HG03025 (cell line): ENCODE results near the gene TEX14.

Source experiments
- ATAC-seq: cut with Tn5 transposase; IDR thresholded peaks from one replicate; pipeline ENCODE4 v1.9.1; 2021; ENCODE audit warnings: mild to moderate bottlenecking, moderate library complexity; ENCODE audit not compliant: unreplicated experiment, low FRiP score

TEX14 gene

DNA sequence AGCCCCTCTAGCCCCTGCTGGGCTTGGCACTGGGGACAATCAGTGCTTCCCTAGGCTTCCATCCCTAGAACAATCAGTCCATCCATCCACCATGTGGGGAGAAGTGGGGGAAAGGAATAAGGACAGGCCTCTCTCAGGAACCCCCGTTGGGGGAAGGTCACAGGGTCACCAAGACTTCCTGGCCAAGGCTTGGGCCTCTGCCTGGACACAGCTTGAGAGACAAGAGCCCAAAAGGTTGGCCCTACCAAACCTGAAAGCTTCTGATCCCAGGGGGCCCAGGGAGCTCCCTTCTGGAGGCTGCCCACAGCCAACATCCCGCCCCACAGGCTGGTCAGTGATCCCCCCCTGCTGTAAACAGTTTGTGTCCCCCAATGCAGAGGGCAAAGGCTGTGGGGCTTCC is 161.2 kb downstream of the TEX14 start:
- ATAC-seq = no peak

DNA sequence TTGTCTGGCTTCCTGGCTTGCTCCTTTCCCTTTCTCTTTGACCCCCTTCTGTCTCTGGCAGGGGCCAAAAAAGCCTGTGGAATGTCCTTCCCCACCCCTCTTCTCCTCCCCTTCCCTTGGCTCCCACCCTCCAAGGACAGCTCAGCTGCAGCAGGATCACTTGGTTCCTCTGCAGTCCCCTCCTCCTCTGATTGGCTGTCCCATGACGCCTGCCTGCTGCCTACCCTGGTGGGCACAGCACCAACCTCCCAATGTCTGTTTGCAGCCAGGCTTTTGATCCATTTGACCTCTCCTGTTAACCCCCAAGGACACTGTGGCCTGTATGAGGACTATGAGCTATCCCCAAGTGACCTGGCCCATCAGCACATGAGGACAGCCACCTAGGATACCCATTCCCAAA is 162.6 kb downstream of the TEX14 start:
- ATAC-seq = no peak

DNA sequence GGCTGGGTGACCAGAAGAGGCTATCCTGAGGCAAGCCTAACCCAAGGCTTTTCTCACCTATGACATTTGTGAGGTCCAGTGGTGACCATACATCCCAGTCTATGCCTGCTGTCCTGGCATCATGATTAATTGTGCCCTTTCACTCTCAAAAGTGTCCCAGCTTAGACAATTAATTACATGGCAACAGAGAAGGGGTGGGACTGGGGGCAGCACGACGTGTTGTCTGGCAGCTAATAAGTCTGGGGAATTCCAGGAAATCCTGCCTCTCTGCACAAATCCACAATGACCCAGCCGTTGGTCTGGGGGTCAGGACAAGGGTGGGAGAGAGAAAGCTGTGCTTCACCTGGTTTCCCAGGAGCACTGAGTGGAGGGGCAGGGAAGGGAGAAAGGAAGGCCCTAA is 163.4 kb downstream of the TEX14 start:
- no peak for ATAC-seq

- no peak for ATAC-seq
Observed at GRCh38 chr17:58527949-58528348, 163.9 kb downstream of the TEX14 start.

GRCh38 chr17:58527306-58527705 is 164.5 kb downstream of the TEX14 start:
- no peak for ATAC-seq

GRCh38 chr17:58525239-58525638 is 166.6 kb downstream of the TEX14 start:
- ATAC-seq = no peak

GRCh38 chr17:58521680-58522079 is 170.2 kb downstream of the TEX14 start:
- no peak for ATAC-seq

GRCh38 chr17:58520843-58521430 is 170.9 kb downstream of the TEX14 start:
- ATAC-seq = no peak

DNA sequence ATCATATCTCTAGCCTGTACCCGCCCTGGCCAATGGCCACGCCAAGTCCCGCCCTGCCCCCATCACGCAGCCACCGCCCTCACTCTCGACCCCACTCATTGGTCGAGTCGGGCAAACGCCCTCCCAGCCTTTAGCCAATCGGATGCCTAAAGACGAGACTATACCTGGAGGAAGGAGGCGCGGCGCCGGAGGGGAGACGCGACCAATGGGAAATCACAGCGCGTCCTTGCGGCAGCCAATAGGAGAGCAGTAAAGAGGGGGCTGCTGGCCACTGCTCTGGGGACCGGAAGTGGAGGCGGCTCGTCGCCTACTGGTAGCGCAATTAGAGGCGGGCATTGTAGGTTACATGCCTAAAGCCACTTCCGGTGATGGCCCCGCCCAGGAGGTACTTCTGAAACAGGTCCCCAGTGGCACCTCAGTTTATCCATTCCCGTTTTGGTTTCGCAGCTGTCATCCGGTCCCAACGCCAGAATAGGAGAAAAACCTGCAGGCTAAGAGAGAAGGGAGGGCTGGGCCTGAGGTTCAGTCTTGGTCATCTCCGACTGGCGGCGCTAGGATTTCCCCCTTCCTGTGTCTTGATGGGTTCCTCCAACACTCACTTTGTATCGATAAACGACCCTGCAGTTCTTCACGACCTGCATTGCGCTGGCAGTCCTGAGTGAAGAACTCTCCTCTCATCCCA is 173.8 kb downstream of the TEX14 start:
- peak; percentile 84 for ATAC-seq

GRCh38 chr17:58517378-58517927 is 174.4 kb downstream of the TEX14 start:
- peak; percentile 20 for ATAC-seq

- no peak for ATAC-seq
Observed at GRCh38 chr17:58516644-58517377, 175.0 kb downstream of the TEX14 start.

DNA sequence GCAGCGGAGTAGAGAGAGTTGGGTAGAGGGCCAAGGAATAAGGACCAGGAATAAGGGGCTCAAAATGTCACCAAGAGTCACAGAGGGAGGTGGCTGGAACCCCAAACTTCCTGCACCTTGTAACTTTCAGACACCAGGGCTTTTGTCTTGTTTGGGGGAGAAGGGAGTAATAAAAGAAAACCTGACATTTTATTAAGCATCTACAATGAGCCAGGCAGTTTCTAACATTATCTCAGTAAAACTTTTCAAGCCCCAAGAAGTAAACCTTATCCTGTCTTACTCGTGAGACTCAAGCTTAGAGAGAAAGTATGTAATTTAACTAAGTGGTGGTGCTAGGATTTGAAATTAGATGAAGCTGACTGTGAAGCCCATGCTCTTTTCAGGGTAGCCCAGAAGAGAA is 176.6 kb downstream of the TEX14 start:
- no peak for ATAC-seq

- no peak for ATAC-seq
Observed at GRCh38 chr17:58514770-58515157, 177.1 kb downstream of the TEX14 start.

- no peak for ATAC-seq
Observed at GRCh38 chr17:58513965-58514769, 177.7 kb downstream of the TEX14 start, which contains the start of gene MTMR4. Gene MTMR4 (minus strand): TSS chr17:58514638. CDS start chr17:58514407, 231 bp downstream.

- ATAC-seq = no peak
Observed at GRCh38 chr17:58513267-58513964, 178.4 kb downstream of the TEX14 start.

GRCh38 chr17:58510075-58510474 is 181.8 kb downstream of the TEX14 start:
- ATAC-seq = no peak

GRCh38 chr17:58508341-58509067 is 183.3 kb downstream of the TEX14 start:
- ATAC-seq = no peak

GRCh38 chr17:58507123-58507634 is 184.7 kb downstream of the TEX14 start:
- no peak for ATAC-seq
